B cell (primary cell): ENCODE results near the gene TMED10. TPM values are rescaled to one million over a fixed set of nuclear protein-coding genes. Genes with fewer than 3 reads are reported as not detected.

Experiments used
- ATAC-seq: fragments of 200-7000 bp; cut with Tn5 transposase; one replicate; pipeline ENCODE4 v1.10.0; 2021; ENCODE audit warnings: low read depth, mild to moderate bottlenecking, moderate number of reproducible peaks, moderate library complexity
- CTCF ChIA-PET: fragments of 350-600 bp; sonication (Branson Sonifier 250); formaldehyde crosslinking; loops from one replicate; lab custom pipeline; 2021; ENCODE audit warnings: antibody characterized with exemption, inconsistent platforms; lab: Charles Lee
- POLR2A ChIA-PET: fragments of 350-600 bp; sonication (Branson Sonifier 250); formaldehyde crosslinking; loops from one replicate; lab custom pipeline; 2021; ENCODE audit warnings: antibody characterized with exemption; lab: Charles Lee
- DNase-seq: peaks from one replicate; pipeline ENCODE4 v3.0.0; 2013
- H2AFZ ChIP-seq: 2 replicates; pipeline ENCODE4 v1.6.1; 2012; ENCODE audit warnings: mild to moderate bottlenecking, low read depth, low read length; ENCODE audit not compliant: insufficient read depth, poor library complexity, severe bottlenecking
- H3K27ac ChIP-seq, 2 donors: 1 replicate in 1 of 2; 2 replicates in 1 of 2; pipeline ENCODE4 v1.5.1; 2012 to 2013; ENCODE audit warnings: low read length in 2 of 2, mild to moderate bottlenecking in 2 of 2, moderate library complexity in 1 of 2
- H3K27me3 ChIP-seq, 4 experiments: fragments of 200-600 bp in 1 of 4; sonication (generic) in 1 of 4; replicated peaks in 1 of 4; 1 replicate in 2 of 4; 2 replicates in 2 of 4; pipeline versions ENCODE4 v1.6.1 to v1.7.0; 2013 to 2016; ENCODE audit warnings: low read length in 3 of 4, mild to moderate bottlenecking in 2 of 4, mixed read lengths in 1 of 4, moderate library complexity in 1 of 4; ENCODE audit not compliant: insufficient read depth in 4 of 4, control insufficient read depth in 3 of 4; ENCODE audit errors: control extremely low read depth in 1 of 4
- H3K36me3 ChIP-seq, 2 experiments: replicated peaks in 1 of 2; 1 replicate in 1 of 2; 2 replicates in 1 of 2; pipeline versions ENCODE4 v1.6.1 to v1.7.1; 2013; ENCODE audit warnings: low read length in 1 of 2; ENCODE audit not compliant: insufficient read depth in 2 of 2, control insufficient read depth in 1 of 2; ENCODE audit errors: control extremely low read depth in 1 of 2, extremely low read depth in 1 of 2
- H3K4me1 ChIP-seq, 2 donors: fragments of 200-600 bp in 1 of 2; sonication (generic) in 1 of 2; 1 replicate in 1 of 2; 2 replicates in 1 of 2; pipeline versions ENCODE4 v1.5.1 to v1.6.1; 2013 to 2017; ENCODE audit warnings: low read length in 2 of 2; ENCODE audit not compliant: control insufficient read depth in 2 of 2, insufficient read depth in 2 of 2
- H3K4me2 ChIP-seq: replicated peaks from 2 replicates; pipeline ENCODE3; 2012; ENCODE audit warnings: mild to moderate bottlenecking, low read depth, low read length; ENCODE audit not compliant: poor library complexity, severe bottlenecking
- H3K4me3 ChIP-seq, 5 experiments: fragments of 200-600 bp in 1 of 5; sonication (generic) in 1 of 5; 1 replicate in 3 of 5; 2 replicates in 2 of 5; pipeline versions ENCODE4 v1.5.1 to v1.7.0; 2011 to 2016; ENCODE audit warnings: low read length in 4 of 5, mild to moderate bottlenecking in 4 of 5, low read depth in 2 of 5, control low read depth in 1 of 5, moderate library complexity in 1 of 5; ENCODE audit not compliant: insufficient read depth in 1 of 5; ENCODE audit errors: control extremely low read depth in 1 of 5, extremely low read depth in 1 of 5
- H3K79me2 ChIP-seq: fragments of 200-600 bp; sonication (generic); one replicate; pipeline ENCODE4 v1.6.0; 2016; ENCODE audit warnings: low read length; ENCODE audit not compliant: control insufficient read depth, insufficient read depth
- H3K9ac ChIP-seq: fragments of 200-600 bp; sonication (generic); 2 replicates; pipeline ENCODE4 v1.6.1; 2017; ENCODE audit warnings: mild to moderate bottlenecking, low read length, moderate library complexity
- H3K9me3 ChIP-seq, 3 donors: one replicate each; pipeline versions ENCODE4 v1.6.1 to v1.7.1; 2013; ENCODE audit warnings: low read length in 2 of 3; ENCODE audit not compliant: control insufficient read depth in 2 of 3, insufficient read depth in 1 of 3; ENCODE audit errors: control extremely low read depth in 1 of 3
- H4K20me1 ChIP-seq: 2 replicates; pipeline ENCODE4 v1.6.0; 2012; ENCODE audit warnings: mild to moderate bottlenecking, low read length; ENCODE audit not compliant: insufficient read depth, control insufficient read depth, poor library complexity, severe bottlenecking
- H3K27ac Mint-ChIP-seq: one replicate; pipeline ENCODE4 v1.8.0; 2021; ENCODE audit warnings: mixed read lengths
- H3K27me3 Mint-ChIP-seq: one replicate; pipeline ENCODE4 v1.8.0; 2021; ENCODE audit warnings: mixed read lengths
- H3K4me1 Mint-ChIP-seq: one replicate; pipeline ENCODE4 v1.8.0; 2021; ENCODE audit warnings: mixed read lengths
- H3K4me3 Mint-ChIP-seq: one replicate; pipeline ENCODE4 v1.8.0; 2021; ENCODE audit warnings: mixed read lengths
- H3K9me3 Mint-ChIP-seq: one replicate; pipeline ENCODE4 v1.8.0; 2022; ENCODE audit warnings: mixed read lengths; ENCODE audit not compliant: insufficient read depth
- CTCF ChIP-seq: fragments of 200-600 bp; IDR thresholded peaks from one replicate; pipeline ENCODE4 v1.8.0; 2022; ENCODE audit warnings: antibody characterized with exemption, mild to moderate bottlenecking
- EZH2 ChIP-seq: IDR thresholded peaks from 2 replicates; pipeline ENCODE4 v1.6.1; 2012; ENCODE audit warnings: borderline replicate concordance, low read depth, mild to moderate bottlenecking, moderate library complexity, low read length; ENCODE audit not compliant: insufficient read depth, poor library complexity, severe bottlenecking
- WGBS: methylation state at CpG from one replicate; pipeline ENCODE4 v1.1.5; 2013; ENCODE audit warnings: missing lambda C conversion rate; ENCODE audit not compliant: insufficient coverage; 5-methylcytosine and 5-hydroxymethylcytosine counted together
- intact Hi-C: fragments of 100-400 bp; cut with micrococcal nuclease; formaldehyde crosslinking; loops from one replicate; pipeline ENCODE4 v1.10.0; 2022
- polyA plus RNA-seq: library from polyadenylated mRNA; depleted of rRNA; stranded (reverse); fragments of >200 nt; gene quantifications from 2 replicates; pipeline ENCODE4 v1.2.3, GENCODE V29; 2012
- total RNA-seq, 2 donors: library from RNA; stranded (reverse); fragments of 120-200 nt in 1 of 2; gene quantifications; 1 replicate in 1 of 2; 2 replicates in 1 of 2; pipeline versions ENCODE4 v1.2.3 to v1.2.4, GENCODE V29; 2013 to 2022

TMED10 gene
- total and polyA plus RNA-seq, 2 donors (not counting 1 experiment from before 2014, with no cell fraction given): 72.0 to 111 TPM

DNA sequence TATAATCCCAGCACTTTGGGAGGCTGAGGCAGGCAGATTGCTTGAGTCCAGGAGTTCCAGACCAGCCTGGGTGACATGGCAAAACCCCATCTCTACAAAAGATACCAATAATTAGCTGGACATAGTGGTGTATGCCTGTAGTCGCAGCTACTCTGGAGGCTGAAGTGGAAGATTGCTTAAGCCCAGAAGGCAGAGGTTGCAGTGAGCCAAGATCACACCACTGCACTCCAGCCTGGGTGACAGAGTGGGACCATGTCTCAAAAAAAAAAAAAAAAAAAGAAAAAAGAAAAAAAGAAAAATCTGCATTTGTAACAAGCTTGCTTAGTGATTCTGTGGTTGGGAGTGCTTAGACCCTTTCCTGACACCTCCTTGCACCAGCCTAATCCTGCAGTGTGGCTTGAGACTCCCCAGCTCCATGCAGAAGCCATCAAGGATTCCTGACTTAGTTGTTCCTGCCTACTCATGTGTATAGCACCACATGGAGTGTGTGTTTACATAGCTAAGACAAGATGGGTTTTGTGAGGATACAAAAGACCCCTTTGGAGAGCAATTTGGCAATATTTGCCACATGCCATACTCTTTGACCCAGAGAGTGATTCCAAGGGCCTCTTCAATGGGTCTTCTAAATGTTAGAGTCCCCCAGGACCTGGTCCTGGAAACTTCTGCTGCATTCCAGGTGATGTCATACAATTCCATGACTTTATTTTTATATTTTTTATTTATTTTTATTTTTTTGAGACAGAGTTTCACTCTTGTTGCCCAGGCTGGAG is 5.1 kb upstream of the TMED10 start:
- WGBS: no CpG with 5 or more reads among the region's 1 CpG
- no peak overlapping the region for H3K4me3 ChIP-seq
- CTCF ChIA-PET: interaction anchor here (1.3 kb wide), 1 partner anchor 114 kb away, joined by 3 read pairs; no protein-coding TSS in a partner anchor
- TF ChIP-seq EZH2 (no peak), CTCF (no peak)
- no peaks in the 10 kb centered on the region for H3K27me3 ChIP-seq
- H3K9me3 Mint-ChIP-seq: no peaks in the 10 kb centered on the region
- H3K36me3 ChIP-seq: no peaks in the 10 kb centered on the region
- H3K9me3 ChIP-seq: no peaks in the 10 kb centered on the region
- intact Hi-C loops: no loop called here
- no peak for DNase-seq
- no peak overlapping the region for H3K4me2 ChIP-seq
- ATAC-seq: no peak
- no peaks in the 10 kb centered on the region for H3K27me3 Mint-ChIP-seq
- POLR2A ChIA-PET: interaction anchor here (0.7 to 1.0 kb wide), 3 partner anchors 55 to 1877 kb away, joined by 3 read pairs; partner anchors contain the start of gene IFT43
- H3K4me3 Mint-ChIP-seq: no peak overlapping the region
- H3K4me1 Mint-ChIP-seq: peaks cover 3% of the 10 kb centered on the region
- no peak overlapping the region for H3K27ac Mint-ChIP-seq
- peaks cover 0 to 6% of the 10 kb centered on the region in 2 donors for H3K4me1 ChIP-seq
- H4K20me1 ChIP-seq: no peaks in the 10 kb centered on the region
- no peaks in the 10 kb centered on the region for H3K79me2 ChIP-seq
- no peak overlapping the region for H3K27ac ChIP-seq
- H2AFZ ChIP-seq: no peak overlapping the region
- no peak overlapping the region for H3K9ac ChIP-seq

DNA sequence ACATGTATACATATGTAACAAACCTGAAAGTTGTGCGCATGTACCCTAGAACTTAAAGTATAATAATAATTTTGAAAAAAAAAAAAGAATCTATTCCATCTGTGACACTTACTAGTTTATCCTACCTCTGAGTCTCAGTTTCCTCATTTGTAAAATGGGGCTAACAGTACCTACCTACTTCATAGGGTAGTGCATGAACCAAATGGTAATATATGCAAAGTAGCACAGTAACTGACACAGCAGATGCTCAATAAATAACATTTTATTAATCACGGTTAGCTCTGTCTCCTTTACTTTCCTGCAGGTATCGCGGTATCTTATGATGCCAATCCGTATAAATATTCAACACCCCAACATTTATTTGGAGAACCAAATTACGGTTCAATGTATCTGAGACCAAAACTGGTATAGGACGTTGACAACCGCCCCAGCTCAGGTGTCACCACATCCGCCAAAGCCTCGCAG is 703 bp downstream of the TMED10 start:
- H3K9me3 Mint-ChIP-seq: no peaks in the 10 kb centered on the region
- DNase-seq: no peak
- Histone ChIP-seq H3K27me3 (no peaks in the 10 kb centered on the region), H3K4me1 (peaks cover 17 to 22% of the 10 kb centered on the region in 2 donors), H4K20me1 (peaks cover 30% of the 10 kb centered on the region), H3K79me2 (peaks cover 46% of the 10 kb centered on the region), H2AFZ (no peak overlapping the region), H3K4me2 (peak overlapping the region; percentile 76), H3K27ac (peak overlapping the region; percentile 97 to 99), H3K9me3 (no peaks in the 10 kb centered on the region), H3K4me3 (peak overlapping the region; percentile 80 to 92 (median 89)), H3K9ac (peak overlapping the region; percentile 92), H3K36me3 (no peaks in the 10 kb centered on the region)
- 3% methylated on average over 9 of the region's 10 CpGs for WGBS
- POLR2A ChIA-PET: interaction anchor here (0.6 to 1.5 kb wide), 3 partner anchors 22 to 120 kb away, joined by 3 to 11 read pairs (median 7); no protein-coding TSS in a partner anchor
- peak overlapping the region; percentile 97 for H3K27ac Mint-ChIP-seq
- peaks cover 36% of the 10 kb centered on the region for H3K4me1 Mint-ChIP-seq
- TF ChIP-seq EZH2 (no peak), CTCF (no peak)
- no peak for ATAC-seq
- H3K4me3 Mint-ChIP-seq: peak overlapping the region; percentile 92
- intact Hi-C loops: loop anchor here (1.0 to 2.0 kb wide), 7 partner anchors 13 to 413 kb away; partner anchors contain the start of genes EIF2B2, FOS and YLPM1
- H3K27me3 Mint-ChIP-seq: no peaks in the 10 kb centered on the region
- CTCF ChIA-PET: interaction anchor here (0.8 to 4.1 kb wide), 4 partner anchors 13 to 128 kb away, joined by 3 to 20 read pairs (median 4); no protein-coding TSS in a partner anchor
